OCI-LY7 (cell line): Measurements from ENCODE around the gene KHDC1L. TPM values are rescaled to one million over a fixed set of nuclear protein-coding genes. Genes with fewer than 3 reads are reported as not detected.

Experiments
- BruUV-seq: library from RNA; stranded (reverse); fragments of 400-500 nt; replicated peaks from 2 replicates; lab custom pipeline; 2021; lab: Mats Ljungman, UMichigan
- CTCF ChIA-PET: fragments of 300-600 bp; sonication (Branson Sonifier 250); formaldehyde crosslinking; loops from one replicate; lab custom pipeline; 2022; ENCODE audit warnings: antibody characterized with exemption; ENCODE audit not compliant: unreplicated experiment; lab: Charles Lee
- POLR2A ChIA-PET: fragments of 300-600 bp; sonication (Branson Sonifier 250); formaldehyde crosslinking; loops from one replicate; lab custom pipeline; 2022; ENCODE audit warnings: antibody characterized with exemption; lab: Charles Lee
- DNase-seq: peaks from one replicate; pipeline ENCODE4 v3.0.0-alpha.2; 2015; ENCODE audit warnings: low spot score
- H2AFZ ChIP-seq: fragments of 200-600 bp; sonication (generic), shearing (Covaris generic); 2 replicates; pipeline ENCODE4 v1.6.1; 2014; ENCODE audit warnings: mild to moderate bottlenecking, antibody characterized with exemption, low read length, moderate library complexity
- H3K27ac ChIP-seq: fragments of 200-600 bp; sonication (generic); 2 replicates; pipeline ENCODE4 v1.5.1; 2014; ENCODE audit warnings: mixed run types, low read depth, mild to moderate bottlenecking, moderate library complexity, low read length, inconsistent platforms; ENCODE audit not compliant: poor library complexity, severe bottlenecking
- H3K36me3 ChIP-seq: fragments of 200-600 bp; sonication (generic); 2 replicates; pipeline ENCODE4 v1.6.1; 2014; ENCODE audit warnings: mild to moderate bottlenecking, antibody characterized with exemption, low read length, moderate library complexity, mixed read lengths; ENCODE audit not compliant: insufficient read depth
- H3K4me1 ChIP-seq: fragments of 200-600 bp; sonication (generic); 2 replicates; pipeline ENCODE4 v1.5.1; 2014; ENCODE audit warnings: mild to moderate bottlenecking, low read length; ENCODE audit not compliant: insufficient read depth, poor library complexity, severe bottlenecking
- H3K4me2 ChIP-seq: fragments of 200-600 bp; sonication (generic); 2 replicates; pipeline ENCODE4 v1.6.1; 2014; ENCODE audit warnings: mild to moderate bottlenecking, low read length
- H3K4me3 ChIP-seq: fragments of 200-600 bp; sonication (generic); 2 replicates; pipeline ENCODE4 v1.5.1; 2014; ENCODE audit warnings: mild to moderate bottlenecking, low read depth, low read length; ENCODE audit not compliant: poor library complexity, severe bottlenecking
- H3K79me2 ChIP-seq: fragments of 200-600 bp; sonication (generic); 2 replicates; pipeline ENCODE4 v1.6.1; 2016; ENCODE audit warnings: low read depth, mild to moderate bottlenecking, low read length, moderate library complexity, mixed read lengths; ENCODE audit not compliant: insufficient read depth
- H3K9me2 ChIP-seq: fragments of 200-600 bp; sonication (generic); 2 replicates; pipeline ENCODE4 v1.6.1; 2016; ENCODE audit warnings: mild to moderate bottlenecking, low read length, mixed read lengths; ENCODE audit not compliant: insufficient read depth
- H3K9me3 ChIP-seq: fragments of 200-600 bp; sonication (generic); 2 replicates; pipeline ENCODE4 v1.6.1; 2014; ENCODE audit warnings: mild to moderate bottlenecking, mixed run types, low read length, mixed read lengths
- H4K20me1 ChIP-seq: fragments of 200-600 bp; sonication (generic); 2 replicates; pipeline ENCODE4 v1.6.1; 2014; ENCODE audit warnings: mild to moderate bottlenecking, antibody characterized with exemption, low read length, moderate library complexity, mixed read lengths; ENCODE audit not compliant: insufficient read depth
- CTCF ChIP-seq: fragments of 200-600 bp; sonication (generic); conservative IDR thresholded peaks from 2 replicates; pipeline ENCODE4 v1.5.1; 2014; ENCODE audit warnings: mild to moderate bottlenecking, antibody characterized with exemption, low read length, moderate library complexity, mixed read lengths
- EZH2phosphoT487 ChIP-seq: fragments of 200-600 bp; sonication (generic); IDR thresholded peaks from 2 replicates; pipeline ENCODE4 v1.6.1; 2018; ENCODE audit warnings: low read depth, borderline replicate concordance, mild to moderate bottlenecking, mixed run types, antibody characterized with exemption, low read length, moderate library complexity, mixed read lengths
- intact Hi-C: fragments of 100-400 bp; cut with micrococcal nuclease; formaldehyde crosslinking; loops from one replicate; pipeline ENCODE4 v1.10.0; 2022; ENCODE audit not compliant: unreplicated experiment
- total RNA-seq, 2 experiments: library from RNA; depleted of rRNA in 1 of 2; stranded (reverse); fragments of >200 nt in 1 of 2; shearing (Covaris generic) in 1 of 2; gene quantifications; 2 replicates each; pipeline ENCODE4 v1.2.3, GENCODE V29; 2014 to 2022

Gene KHDC1L
- total RNA-seq, 2 experiments from 2014 or later, result 1.1 TPM; not detected in 1

- ChIA-PET CTCF (no interaction called here), POLR2A (no interaction called here)
- TF ChIP-seq EZH2phosphoT487, result no peak
- no peak for TF ChIP-seq CTCF
- H3K79me2 ChIP-seq, result no peaks in the 10 kb centered on the region
- H3K4me2 ChIP-seq, result no peak overlapping the region
- no peaks in the 10 kb centered on the region for H3K36me3 ChIP-seq
- H3K27ac ChIP-seq, result no peak overlapping the region
- intact Hi-C loops, result no loop called here
- no peak overlapping the region for H3K4me3 ChIP-seq
- no peaks in the 10 kb centered on the region for H3K9me2 ChIP-seq
- H3K4me1 ChIP-seq, result no peaks in the 10 kb centered on the region
- DNase-seq, result no peak
- H4K20me1 ChIP-seq, result no peaks in the 10 kb centered on the region
- H2AFZ ChIP-seq, result no peak overlapping the region
- no TSS peak for BruUV-seq
- H3K9me3 ChIP-seq, result no peaks in the 10 kb centered on the region
Measured at GRCh38 chr6:73209117-73209516, 16.2 kb downstream of the KHDC1L start.

- no peak overlapping the region for H2AFZ ChIP-seq
- no peaks in the 10 kb centered on the region for H4K20me1 ChIP-seq
- no peak overlapping the region for H3K4me3 ChIP-seq
- H3K4me1 ChIP-seq, result no peaks in the 10 kb centered on the region
- intact Hi-C loops, result no loop called here
- no peak overlapping the region for H3K4me2 ChIP-seq
- H3K79me2 ChIP-seq, result no peaks in the 10 kb centered on the region
- BruUV-seq, result no TSS peak
- TF ChIP-seq CTCF, result no peak
- no peak for TF ChIP-seq EZH2phosphoT487
- CTCF ChIA-PET, result no interaction called here
- no peak overlapping the region for H3K27ac ChIP-seq
- DNase-seq, result no peak
- H3K36me3 ChIP-seq, result no peaks in the 10 kb centered on the region
- POLR2A ChIA-PET, result no interaction called here
- H3K9me3 ChIP-seq, result no peaks in the 10 kb centered on the region
- H3K9me2 ChIP-seq, result no peaks in the 10 kb centered on the region
Measured at GRCh38 chr6:73207221-73207837, 18.0 kb downstream of the KHDC1L start.

- H3K4me2 ChIP-seq, result no peak overlapping the region
- DNase-seq, result no peak
- no peak for TF ChIP-seq CTCF
- TF ChIP-seq EZH2phosphoT487, result no peak
- BruUV-seq, result no TSS peak
- no peak overlapping the region for H2AFZ ChIP-seq
- H3K27ac ChIP-seq, result no peak overlapping the region
- no peak overlapping the region for H3K4me3 ChIP-seq
- intact Hi-C loops, result no loop called here
- H3K79me2 ChIP-seq, result no peaks in the 10 kb centered on the region
- H4K20me1 ChIP-seq, result no peaks in the 10 kb centered on the region
- no peaks in the 10 kb centered on the region for H3K9me3 ChIP-seq
- H3K4me1 ChIP-seq, result no peaks in the 10 kb centered on the region
- CTCF ChIA-PET, result no interaction called here
- no peaks in the 10 kb centered on the region for H3K36me3 ChIP-seq
- H3K9me2 ChIP-seq, result no peaks in the 10 kb centered on the region
- POLR2A ChIA-PET, result interaction anchor here (0.5 to 1.4 kb wide), 4 partner anchors 15 to 1304 kb away, joined by 3 to 6 read pairs (median 3); no protein-coding TSS in a partner anchor
Measured at GRCh38 chr6:73204252-73204651, 21.0 kb downstream of the KHDC1L start.
